Ureter (tissue), 1 donor: ENCODE results near the gene SYT2. TPM values are rescaled to one million over a fixed set of nuclear protein-coding genes. Genes with fewer than 3 reads are reported as not detected.
"Not testable (repeated sequence)": the region's sequence is repeated elsewhere in the genome, so short reads cannot be mapped to it uniquely, and the experiment has no call there.

Experiments
- DNase-seq: peaks from one replicate; pipeline ENCODE4 v3.0.0-alpha.2; 2020; ENCODE audit warnings: low spot score
- total RNA-seq: library from RNA; stranded (reverse); gene quantifications from one replicate; pipeline ENCODE4 v1.2.4, GENCODE V29; 2023
- donor health status: DM: yes; HTN: yes; CAD: no.

The SYT2 gene
- total RNA-seq, 1 donor from 2014 or later: not detected

- no peak for DNase-seq
Observed at GRCh38 chr1:202643397-202644218, 66.6 kb downstream of the SYT2 start.

- DNase-seq: no peak
Observed at GRCh38 chr1:202642619-202643291, 67.5 kb downstream of the SYT2 start.

GRCh38 chr1:202642212-202642611, 68.0 kb downstream of the SYT2 start:
- DNase-seq: no peak

GRCh38 chr1:202639500-202639899, 70.8 kb downstream of the SYT2 start:
- no peak for DNase-seq

- DNase-seq: not testable (repeated sequence)
Observed at GRCh38 chr1:202638701-202639305, 71.5 kb downstream of the SYT2 start.

- no peak for DNase-seq
Observed at GRCh38 chr1:202638019-202638700, 72.1 kb downstream of the SYT2 start.

- DNase-seq: not testable (repeated sequence)
Observed at GRCh38 chr1:202637321-202638018, 72.8 kb downstream of the SYT2 start.

GRCh38 chr1:202636171-202636570, 74.1 kb downstream of the SYT2 start:
- DNase-seq: not testable (repeated sequence)

- DNase-seq: no peak
Observed at GRCh38 chr1:202632241-202632640, 78.0 kb downstream of the SYT2 start.

GRCh38 chr1:202631076-202631923, 79.0 kb downstream of the SYT2 start:
- no peak for DNase-seq

- no peak for DNase-seq
Observed at GRCh38 chr1:202630541-202630940, 79.7 kb downstream of the SYT2 start.

GRCh38 chr1:202630096-202630495, 80.2 kb downstream of the SYT2 start:
- DNase-seq: not testable (repeated sequence)

- not testable (repeated sequence) for DNase-seq
Observed at GRCh38 chr1:202629257-202629811, 80.9 kb downstream of the SYT2 start.

GRCh38 chr1:202628646-202629215, 81.5 kb downstream of the SYT2 start:
- no peak for DNase-seq

GRCh38 chr1:202627841-202628565, 82.3 kb downstream of the SYT2 start:
- no peak for DNase-seq

GRCh38 chr1:202627036-202627435, 83.2 kb downstream of the SYT2 start:
- not testable (repeated sequence) for DNase-seq

- DNase-seq: peak; percentile 76
Observed at GRCh38 chr1:202625416-202626360, 84.6 kb downstream of the SYT2 start.

GRCh38 chr1:202624781-202625108, 85.5 kb downstream of the SYT2 start:
- DNase-seq: no peak
